Esophagus squamous epithelium (tissue), 4 donors: ENCODE measurements around the gene TMCO4.

ENCODE experiments used
- POLR2A ChIP-seq, 4 donors: fragments of 450-650 bp; IDR thresholded peaks; one replicate each; pipeline ENCODE4 v1.6.1; 2017; ENCODE audit warnings: antibody characterized with exemption in 4 of 4, mild to moderate bottlenecking in 4 of 4, moderate library complexity in 3 of 4
- TF ChIP-seq, protein P1 (sequence below), 6 experiments: fragments of 450-650 bp in 4 of 6; fragments of 200-600 bp in 2 of 6; sonication (generic) in 2 of 6; IDR thresholded peaks; one replicate each; pipeline ENCODE4 v1.5.1; 2016 to 2019; ENCODE audit warnings: antibody characterized with exemption in 6 of 6, mild to moderate bottlenecking in 4 of 6, moderate library complexity in 4 of 6

DNA sequence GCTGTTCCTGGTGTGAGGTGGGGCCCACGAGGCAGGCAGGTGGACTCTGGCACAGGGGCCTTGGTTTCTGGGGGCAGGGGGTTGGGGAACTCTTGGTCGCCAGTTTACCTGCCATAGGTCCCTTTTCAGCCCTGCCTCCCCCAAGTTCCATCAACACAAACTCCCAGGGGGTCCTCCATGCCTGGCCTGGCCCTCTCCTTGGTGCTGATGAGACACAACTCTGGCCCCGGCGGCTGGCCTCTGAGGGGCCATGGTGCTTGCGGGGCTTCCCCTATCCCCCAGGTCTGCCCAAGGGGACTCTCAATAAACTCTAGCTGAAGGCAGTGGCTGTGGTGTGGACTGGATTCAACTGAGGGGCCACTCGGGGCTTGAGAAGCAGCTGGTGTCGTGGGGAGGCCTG lies 119.1 kb downstream of the TMCO4 start:
- TF ChIP-seq POLR2A (IDR thresholded peaks at IDR 0.05) = no peak
- TF ChIP-seq, protein P1, sequence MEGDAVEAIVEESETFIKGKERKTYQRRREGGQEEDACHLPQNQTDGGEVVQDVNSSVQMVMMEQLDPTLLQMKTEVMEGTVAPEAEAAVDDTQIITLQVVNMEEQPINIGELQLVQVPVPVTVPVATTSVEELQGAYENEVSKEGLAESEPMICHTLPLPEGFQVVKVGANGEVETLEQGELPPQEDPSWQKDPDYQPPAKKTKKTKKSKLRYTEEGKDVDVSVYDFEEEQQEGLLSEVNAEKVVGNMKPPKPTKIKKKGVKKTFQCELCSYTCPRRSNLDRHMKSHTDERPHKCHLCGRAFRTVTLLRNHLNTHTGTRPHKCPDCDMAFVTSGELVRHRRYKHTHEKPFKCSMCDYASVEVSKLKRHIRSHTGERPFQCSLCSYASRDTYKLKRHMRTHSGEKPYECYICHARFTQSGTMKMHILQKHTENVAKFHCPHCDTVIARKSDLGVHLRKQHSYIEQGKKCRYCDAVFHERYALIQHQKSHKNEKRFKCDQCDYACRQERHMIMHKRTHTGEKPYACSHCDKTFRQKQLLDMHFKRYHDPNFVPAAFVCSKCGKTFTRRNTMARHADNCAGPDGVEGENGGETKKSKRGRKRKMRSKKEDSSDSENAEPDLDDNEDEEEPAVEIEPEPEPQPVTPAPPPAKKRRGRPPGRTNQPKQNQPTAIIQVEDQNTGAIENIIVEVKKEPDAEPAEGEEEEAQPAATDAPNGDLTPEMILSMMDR (IDR thresholded peaks at IDR 0.05) = no peak
